ENCODE measurements around the gene ECE1. TPM values are rescaled to one million over a fixed set of nuclear protein-coding genes. Genes with fewer than 3 reads are reported as not detected.

Gene ECE1
- total and polyA plus RNA-seq, 9 of the 15 experiments (the other 6 are each of a cell fraction or from before 2014, with no cell fraction given) = 0.56 to 34.8 (median 11.0) TPM

DNA sequence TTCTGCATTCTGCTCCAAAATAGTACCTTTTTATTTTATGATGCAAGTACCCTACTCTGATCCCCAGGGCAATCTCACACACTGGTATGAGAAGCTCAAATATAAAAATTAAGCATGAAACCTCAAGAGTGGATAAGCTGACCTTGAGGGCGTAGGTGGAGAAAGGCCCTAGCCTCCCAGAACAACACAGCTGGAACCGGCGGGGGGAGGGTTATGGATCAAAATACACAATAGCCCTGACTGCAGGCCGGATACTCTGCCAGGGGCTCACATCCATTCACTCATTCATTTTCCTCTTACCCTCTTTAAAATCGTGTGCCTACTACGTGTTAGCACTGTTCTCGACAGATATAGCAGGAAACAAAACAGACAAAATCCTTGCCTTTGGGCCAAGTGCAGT is 32.8 kb upstream of the ECE1 start:
- 0 out of 2 replicates have a peak, but pooled peaks have one; percentile 5 for TF ChIP-seq TCF3 (CRISPR knock-in tag; IDR thresholded peaks at IDR 0.05)
- TF ChIP-seq NFE2 (IDR thresholded peaks at IDR 0.05; ENCODE audit: low read depth) = no peak
- no peak for TF ChIP-seq SMAD4 (CRISPR knock-in tag; conservative IDR thresholded peaks at IDR 0.05)
- TF ChIP-seq, protein P1, sequence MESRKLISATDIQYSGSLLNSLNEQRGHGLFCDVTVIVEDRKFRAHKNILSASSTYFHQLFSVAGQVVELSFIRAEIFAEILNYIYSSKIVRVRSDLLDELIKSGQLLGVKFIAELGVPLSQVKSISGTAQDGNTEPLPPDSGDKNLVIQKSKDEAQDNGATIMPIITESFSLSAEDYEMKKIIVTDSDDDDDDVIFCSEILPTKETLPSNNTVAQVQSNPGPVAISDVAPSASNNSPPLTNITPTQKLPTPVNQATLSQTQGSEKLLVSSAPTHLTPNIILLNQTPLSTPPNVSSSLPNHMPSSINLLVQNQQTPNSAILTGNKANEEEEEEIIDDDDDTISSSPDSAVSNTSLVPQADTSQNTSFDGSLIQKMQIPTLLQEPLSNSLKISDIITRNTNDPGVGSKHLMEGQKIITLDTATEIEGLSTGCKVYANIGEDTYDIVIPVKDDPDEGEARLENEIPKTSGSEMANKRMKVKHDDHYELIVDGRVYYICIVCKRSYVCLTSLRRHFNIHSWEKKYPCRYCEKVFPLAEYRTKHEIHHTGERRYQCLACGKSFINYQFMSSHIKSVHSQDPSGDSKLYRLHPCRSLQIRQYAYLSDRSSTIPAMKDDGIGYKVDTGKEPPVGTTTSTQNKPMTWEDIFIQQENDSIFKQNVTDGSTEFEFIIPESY (CRISPR knock-in tag; IDR thresholded peaks at IDR 0.05) = no peak
- TF ChIP-seq, protein P2, sequence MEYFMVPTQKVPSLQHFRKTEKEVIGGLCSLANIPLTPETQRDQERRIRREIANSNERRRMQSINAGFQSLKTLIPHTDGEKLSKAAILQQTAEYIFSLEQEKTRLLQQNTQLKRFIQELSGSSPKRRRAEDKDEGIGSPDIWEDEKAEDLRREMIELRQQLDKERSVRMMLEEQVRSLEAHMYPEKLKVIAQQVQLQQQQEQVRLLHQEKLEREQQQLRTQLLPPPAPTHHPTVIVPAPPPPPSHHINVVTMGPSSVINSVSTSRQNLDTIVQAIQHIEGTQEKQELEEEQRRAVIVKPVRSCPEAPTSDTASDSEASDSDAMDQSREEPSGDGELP (CRISPR knock-in tag; IDR thresholded peaks at IDR 0.05; ENCODE audit: borderline replicate concordance) = peak; percentile 32; the same call in 1 of the 2 replicates
- TF ChIP-seq, protein P3, sequence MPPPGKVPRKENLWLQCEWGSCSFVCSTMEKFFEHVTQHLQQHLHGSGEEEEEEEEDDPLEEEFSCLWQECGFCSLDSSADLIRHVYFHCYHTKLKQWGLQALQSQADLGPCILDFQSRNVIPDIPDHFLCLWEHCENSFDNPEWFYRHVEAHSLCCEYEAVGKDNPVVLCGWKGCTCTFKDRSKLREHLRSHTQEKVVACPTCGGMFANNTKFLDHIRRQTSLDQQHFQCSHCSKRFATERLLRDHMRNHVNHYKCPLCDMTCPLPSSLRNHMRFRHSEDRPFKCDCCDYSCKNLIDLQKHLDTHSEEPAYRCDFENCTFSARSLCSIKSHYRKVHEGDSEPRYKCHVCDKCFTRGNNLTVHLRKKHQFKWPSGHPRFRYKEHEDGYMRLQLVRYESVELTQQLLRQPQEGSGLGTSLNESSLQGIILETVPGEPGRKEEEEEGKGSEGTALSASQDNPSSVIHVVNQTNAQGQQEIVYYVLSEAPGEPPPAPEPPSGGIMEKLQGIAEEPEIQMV (tag; conservative IDR thresholded peaks at IDR 0.05; ENCODE audit: low read depth) = no peak
- TF ChIP-seq, protein P4, sequence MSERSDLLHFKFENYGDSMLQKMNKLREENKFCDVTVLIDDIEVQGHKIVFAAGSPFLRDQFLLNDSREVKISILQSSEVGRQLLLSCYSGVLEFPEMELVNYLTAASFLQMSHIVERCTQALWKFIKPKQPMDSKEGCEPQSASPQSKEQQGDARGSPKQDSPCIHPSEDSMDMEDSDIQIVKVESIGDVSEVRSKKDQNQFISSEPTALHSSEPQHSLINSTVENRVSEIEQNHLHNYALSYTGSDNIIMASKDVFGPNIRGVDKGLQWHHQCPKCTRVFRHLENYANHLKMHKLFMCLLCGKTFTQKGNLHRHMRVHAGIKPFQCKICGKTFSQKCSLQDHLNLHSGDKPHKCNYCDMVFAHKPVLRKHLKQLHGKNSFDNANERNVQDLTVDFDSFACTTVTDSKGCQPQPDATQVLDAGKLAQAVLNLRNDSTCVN (CRISPR knock-in tag; IDR thresholded peaks at IDR 0.05) = no peak
- TF ChIP-seq, protein P5, sequence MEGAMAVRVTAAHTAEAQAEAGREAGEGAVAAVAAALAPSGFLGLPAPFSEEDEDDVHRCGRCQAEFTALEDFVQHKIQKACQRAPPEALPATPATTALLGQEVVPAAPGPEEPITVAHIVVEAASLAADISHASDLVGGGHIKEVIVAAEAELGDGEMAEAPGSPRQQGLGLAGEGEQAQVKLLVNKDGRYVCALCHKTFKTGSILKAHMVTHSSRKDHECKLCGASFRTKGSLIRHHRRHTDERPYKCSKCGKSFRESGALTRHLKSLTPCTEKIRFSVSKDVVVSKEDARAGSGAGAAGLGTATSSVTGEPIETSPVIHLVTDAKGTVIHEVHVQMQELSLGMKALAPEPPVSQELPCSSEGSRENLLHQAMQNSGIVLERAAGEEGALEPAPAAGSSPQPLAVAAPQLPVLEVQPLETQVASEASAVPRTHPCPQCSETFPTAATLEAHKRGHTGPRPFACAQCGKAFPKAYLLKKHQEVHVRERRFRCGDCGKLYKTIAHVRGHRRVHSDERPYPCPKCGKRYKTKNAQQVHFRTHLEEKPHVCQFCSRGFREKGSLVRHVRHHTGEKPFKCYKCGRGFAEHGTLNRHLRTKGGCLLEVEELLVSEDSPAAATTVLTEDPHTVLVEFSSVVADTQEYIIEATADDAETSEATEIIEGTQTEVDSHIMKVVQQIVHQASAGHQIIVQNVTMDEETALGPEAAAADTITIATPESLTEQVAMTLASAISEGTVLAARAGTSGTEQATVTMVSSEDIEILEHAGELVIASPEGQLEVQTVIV (CRISPR knock-in tag; IDR thresholded peaks at IDR 0.05; ENCODE audit: borderline replicate concordance) = no peak
- peak; percentile 58; the same call in 1 of the 2 replicates for TF ChIP-seq ZKSCAN1 (IDR thresholded peaks at IDR 0.05; ENCODE audit: low read depth, low read length)
- TF ChIP-seq ZNF12 (CRISPR knock-in tag; IDR thresholded peaks at IDR 0.05) = no peak

More for the DNA sequence above, 32.8 kb upstream of the ECE1 start:
- no peak overlapping the region for H2AFZ ChIP-seq (ENCODE audit: low read depth, low read length)
- no peak overlapping the region for H3K4me2 ChIP-seq (ENCODE audit: insufficient read depth, low read length)
- no peaks in the 10 kb centered on the region for H3K79me2 ChIP-seq (ENCODE audit: control insufficient read depth, insufficient read depth, low read length)
- ATAC-seq = no peak
- no peaks in the 10 kb centered on the region; the same call in 2 of the 3 replicates for H3K36me3 ChIP-seq (ENCODE audit: control insufficient read depth, insufficient read depth, low read length)
- H3K9ac ChIP-seq (ENCODE audit: insufficient read depth in 1 of 2, low read depth in 2 of 2, low read length in 2 of 2) = no peak overlapping the region
- no TSS peak for BruUV-seq (replicated peaks)
- H3K27me3 ChIP-seq (ENCODE audit: control insufficient read depth in 2 of 2, insufficient read depth in 2 of 2, low read length in 2 of 2) = no peaks in the 10 kb centered on the region
- intact Hi-C loops (cut with micrococcal nuclease) (no loop called here), in situ Hi-C loops (cut with MboI) (no loop called here)
- H4K20me1 ChIP-seq (replicated peaks; ENCODE audit: control insufficient read depth, insufficient read depth, low read length) = peaks cover 56% of the 10 kb centered on the region
- H3K27ac ChIP-seq (ENCODE audit: extremely low read depth, low read depth, low read length) = no peak overlapping the region
- peaks cover 6% of the 10 kb centered on the region for H3K9me1 ChIP-seq (ENCODE audit: control insufficient read depth, insufficient read depth, low read length)
- peak; percentile 58 for FAIRE-seq
- no peaks in the 10 kb centered on the region for H3K9me3 ChIP-seq (replicated peaks; ENCODE audit: control insufficient read depth, insufficient read depth, low read depth, low read length)
- no peak for DNase-seq (ENCODE audit: extremely low read depth in 1 of 4, low spot score in 3 of 4)
- CTCF ChIA-PET (ENCODE audit: low intra/inter-chr PET ratio) = no interaction called here
- WGBS (ENCODE audit: insufficient coverage, low coverage, missing lambda C conversion rate) = 56% methylated on average over 7 of the region's 7 CpGs
- POLR2A ChIA-PET = interaction anchor here (0.6 to 0.7 kb wide), 3 partner anchors 11 to 39 kb away, joined by 3 to 4 read pairs (median 3); no protein-coding TSS in a partner anchor
- H3K4me3 ChIP-seq = no peak overlapping the region
- H3K4me1 ChIP-seq (replicated peaks in 1 of 2; ENCODE audit: control insufficient read depth in 2 of 2, insufficient read depth in 2 of 2, low read length in 2 of 2) = peaks cover 48 to 53% of the 10 kb centered on the region in 2 experiments
